Astrocyte (in vitro differentiated cells and primary cell): Measurements from ENCODE around the gene SPATA16.

Experiments
- CTCF ChIP-seq: IDR thresholded peaks from 2 replicates; pipeline ENCODE4 v1.5.1; 2011; ENCODE audit warnings: low read depth, mild to moderate bottlenecking, inconsistent platforms, low read length, moderate library complexity; ENCODE audit not compliant: insufficient read depth
- EZH2 ChIP-seq: IDR thresholded peaks from 2 replicates; pipeline ENCODE4 v1.6.1; 2012; ENCODE audit warnings: mild to moderate bottlenecking, low read length, inconsistent platforms; ENCODE audit not compliant: insufficient read depth

GRCh38 chr3:172939651-172940293 lies 201.3 kb downstream of the SPATA16 start:
- TF ChIP-seq CTCF (no peak), EZH2 (no peak)
